SK-N-SH treated with all-trans-retinoic acid at 6 μM for 48 hours (cell line): ENCODE measurements around the gene PRKG1.

Experiments used
- ATAC-seq: fragments of 200-7000 bp; cut with Tn5 transposase; 3 replicates; pipeline ENCODE4 v1.9.1; 2020; ENCODE audit warnings: mild to moderate bottlenecking, moderate library complexity
- ARNTL ChIP-seq: fragments of 450-650 bp; formaldehyde crosslinking; IDR thresholded peaks from 2 replicates; pipeline ENCODE4 v1.5.0; 2020; ENCODE audit warnings: low read depth, mild to moderate bottlenecking, moderate library complexity, borderline replicate concordance
- ESRRG ChIP-seq: fragments of 250-450 bp; sonication (Bioruptor Pico); IDR thresholded peaks from 2 replicates; pipeline ENCODE4 v1.6.1; 2021; ENCODE audit warnings: mild to moderate bottlenecking
- GLIS3 ChIP-seq: fragments of 250-450 bp; sonication (Bioruptor Pico); IDR thresholded peaks from 2 replicates; pipeline ENCODE4 v1.5.0; 2020; ENCODE audit warnings: mild to moderate bottlenecking, moderate library complexity
- OSR1 ChIP-seq: fragments of 250-450 bp; sonication (Bioruptor Pico); IDR thresholded peaks from 2 replicates; pipeline ENCODE4 v1.8.0; 2022; ENCODE audit warnings: moderate library complexity, mild to moderate bottlenecking, inconsistent platforms
- PPARA ChIP-seq: fragments of 250-450 bp; sonication (Bioruptor Pico); IDR thresholded peaks from 2 replicates; pipeline ENCODE4 v1.5.0; 2020; ENCODE audit warnings: mild to moderate bottlenecking, borderline replicate concordance
- RARB ChIP-seq: fragments of 250-450 bp; sonication (Bioruptor Pico); IDR thresholded peaks from 2 replicates; pipeline ENCODE4 v1.8.0; 2021; ENCODE audit warnings: mild to moderate bottlenecking, moderate library complexity
- SNAI2 ChIP-seq: fragments of 250-450 bp; sonication (Bioruptor Pico); IDR thresholded peaks from 2 replicates; pipeline ENCODE4 v1.5.0; 2020; ENCODE audit warnings: mild to moderate bottlenecking, moderate library complexity
- TCF4 ChIP-seq: fragments of 250-450 bp; sonication (Bioruptor Pico); IDR thresholded peaks from 2 replicates; pipeline ENCODE4 v1.8.0; 2021; ENCODE audit warnings: mild to moderate bottlenecking, moderate library complexity, borderline replicate concordance
- TOX ChIP-seq: fragments of 250-450 bp; sonication (Bioruptor Pico); IDR thresholded peaks from 2 replicates; pipeline ENCODE4 v1.8.0; 2021; ENCODE audit warnings: mild to moderate bottlenecking, moderate library complexity, borderline replicate concordance
- ZC3H10 ChIP-seq: fragments of 250-450 bp; sonication (Bioruptor Pico); IDR thresholded peaks from 2 replicates; pipeline ENCODE4 v1.5.1; 2021; ENCODE audit warnings: mild to moderate bottlenecking, moderate library complexity
- ZFP3 ChIP-seq: fragments of 250-450 bp; sonication (Bioruptor Pico); IDR thresholded peaks from 2 replicates; pipeline ENCODE4 v1.5.0; 2020; ENCODE audit warnings: mild to moderate bottlenecking, moderate library complexity
- ZFP30 ChIP-seq: fragments of 450-650 bp; formaldehyde crosslinking; IDR thresholded peaks from 2 replicates; pipeline ENCODE4 v1.5.0; 2022; ENCODE audit warnings: mild to moderate bottlenecking, moderate library complexity
- ZNF565 ChIP-seq: fragments of 450-650 bp; formaldehyde crosslinking; conservative IDR thresholded peaks from 2 replicates; pipeline ENCODE4 v1.5.0; 2020; ENCODE audit warnings: low read depth, mild to moderate bottlenecking, moderate library complexity
- ZNF70 ChIP-seq: fragments of 450-650 bp; formaldehyde crosslinking; IDR thresholded peaks from 2 replicates; pipeline ENCODE4 v1.5.0; 2020; ENCODE audit warnings: mild to moderate bottlenecking, moderate library complexity
- ZNF8 ChIP-seq: fragments of 450-650 bp; formaldehyde crosslinking; IDR thresholded peaks from 2 replicates; pipeline ENCODE4 v1.5.0; 2020; ENCODE audit warnings: mild to moderate bottlenecking, moderate library complexity
- TF ChIP-seq, protein P1 (sequence below): fragments of 250-450 bp; sonication (Bioruptor Pico); IDR thresholded peaks from 2 replicates; pipeline ENCODE4 v1.8.0; 2021; ENCODE audit warnings: low read depth, mild to moderate bottlenecking, moderate library complexity, borderline replicate concordance
- TF ChIP-seq, protein P2 (sequence below): fragments of 250-450 bp; sonication (Bioruptor Pico); IDR thresholded peaks from 2 replicates; pipeline ENCODE4 v1.5.0; 2020; ENCODE audit warnings: mild to moderate bottlenecking, moderate library complexity
- TF ChIP-seq, protein P3 (sequence below): fragments of 250-450 bp; sonication (Bioruptor Pico); IDR thresholded peaks from 2 replicates; pipeline ENCODE4 v1.5.1; 2021; ENCODE audit warnings: mild to moderate bottlenecking, moderate library complexity
- TF ChIP-seq, protein P4 (sequence below): fragments of 250-450 bp; sonication (Bioruptor Pico); IDR thresholded peaks from 2 replicates; pipeline ENCODE4 v1.5.1; 2020; ENCODE audit warnings: low read depth, mild to moderate bottlenecking, moderate library complexity
- TF ChIP-seq, protein P5 (sequence below): fragments of 250-450 bp; sonication (Bioruptor Pico); IDR thresholded peaks from 2 replicates; pipeline ENCODE4 v1.8.0; 2020; ENCODE audit warnings: mild to moderate bottlenecking, moderate library complexity, borderline replicate concordance

PRKG1 gene

DNA sequence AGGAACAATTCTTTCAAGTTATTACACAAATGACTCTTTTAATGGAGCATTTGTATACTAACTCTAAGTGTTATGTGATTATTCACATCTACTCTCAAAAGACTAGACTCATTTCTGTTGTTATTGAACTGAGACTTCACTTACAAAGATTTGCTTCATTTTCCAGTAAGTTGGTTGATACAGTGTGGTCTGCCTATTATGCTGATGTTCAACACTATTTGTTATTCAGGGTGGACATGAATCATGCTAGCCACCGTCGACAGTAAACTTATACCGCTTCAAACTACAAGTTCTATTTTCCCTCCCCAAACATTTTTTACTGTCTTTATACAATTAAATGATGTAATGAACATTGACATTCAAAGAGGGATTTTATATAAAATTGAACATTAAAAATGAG is 84.5 kb downstream of the PRKG1 start:
- no peak for ATAC-seq
- no peak for TF ChIP-seq TCF4
- TF ChIP-seq OSR1 = no peak
- no peak for TF ChIP-seq ZC3H10 (CRISPR knock-in tag)
- no peak for TF ChIP-seq GLIS3 (CRISPR knock-in tag)
- no peak for TF ChIP-seq ARNTL (CRISPR knock-in tag)
- TF ChIP-seq, protein P1, sequence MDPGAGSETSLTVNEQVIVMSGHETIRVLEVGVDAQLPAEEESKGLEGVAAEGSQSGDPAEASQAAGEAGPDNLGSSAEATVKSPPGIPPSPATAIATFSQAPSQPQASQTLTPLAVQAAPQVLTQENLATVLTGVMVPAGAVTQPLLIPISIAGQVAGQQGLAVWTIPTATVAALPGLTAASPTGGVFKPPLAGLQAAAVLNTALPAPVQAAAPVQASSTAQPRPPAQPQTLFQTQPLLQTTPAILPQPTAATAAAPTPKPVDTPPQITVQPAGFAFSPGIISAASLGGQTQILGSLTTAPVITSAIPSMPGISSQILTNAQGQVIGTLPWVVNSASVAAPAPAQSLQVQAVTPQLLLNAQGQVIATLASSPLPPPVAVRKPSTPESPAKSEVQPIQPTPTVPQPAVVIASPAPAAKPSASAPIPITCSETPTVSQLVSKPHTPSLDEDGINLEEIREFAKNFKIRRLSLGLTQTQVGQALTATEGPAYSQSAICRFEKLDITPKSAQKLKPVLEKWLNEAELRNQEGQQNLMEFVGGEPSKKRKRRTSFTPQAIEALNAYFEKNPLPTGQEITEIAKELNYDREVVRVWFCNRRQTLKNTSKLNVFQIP (CRISPR knock-in tag) = no peak
- no peak for TF ChIP-seq PPARA (CRISPR knock-in tag)
- TF ChIP-seq RARB = no peak
- TF ChIP-seq, protein P2, sequence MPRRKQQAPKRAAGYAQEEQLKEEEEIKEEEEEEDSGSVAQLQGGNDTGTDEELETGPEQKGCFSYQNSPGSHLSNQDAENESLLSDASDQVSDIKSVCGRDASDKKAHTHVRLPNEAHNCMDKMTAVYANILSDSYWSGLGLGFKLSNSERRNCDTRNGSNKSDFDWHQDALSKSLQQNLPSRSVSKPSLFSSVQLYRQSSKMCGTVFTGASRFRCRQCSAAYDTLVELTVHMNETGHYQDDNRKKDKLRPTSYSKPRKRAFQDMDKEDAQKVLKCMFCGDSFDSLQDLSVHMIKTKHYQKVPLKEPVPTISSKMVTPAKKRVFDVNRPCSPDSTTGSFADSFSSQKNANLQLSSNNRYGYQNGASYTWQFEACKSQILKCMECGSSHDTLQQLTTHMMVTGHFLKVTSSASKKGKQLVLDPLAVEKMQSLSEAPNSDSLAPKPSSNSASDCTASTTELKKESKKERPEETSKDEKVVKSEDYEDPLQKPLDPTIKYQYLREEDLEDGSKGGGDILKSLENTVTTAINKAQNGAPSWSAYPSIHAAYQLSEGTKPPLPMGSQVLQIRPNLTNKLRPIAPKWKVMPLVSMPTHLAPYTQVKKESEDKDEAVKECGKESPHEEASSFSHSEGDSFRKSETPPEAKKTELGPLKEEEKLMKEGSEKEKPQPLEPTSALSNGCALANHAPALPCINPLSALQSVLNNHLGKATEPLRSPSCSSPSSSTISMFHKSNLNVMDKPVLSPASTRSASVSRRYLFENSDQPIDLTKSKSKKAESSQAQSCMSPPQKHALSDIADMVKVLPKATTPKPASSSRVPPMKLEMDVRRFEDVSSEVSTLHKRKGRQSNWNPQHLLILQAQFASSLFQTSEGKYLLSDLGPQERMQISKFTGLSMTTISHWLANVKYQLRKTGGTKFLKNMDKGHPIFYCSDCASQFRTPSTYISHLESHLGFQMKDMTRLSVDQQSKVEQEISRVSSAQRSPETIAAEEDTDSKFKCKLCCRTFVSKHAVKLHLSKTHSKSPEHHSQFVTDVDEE (CRISPR knock-in tag) = no peak

DNA sequence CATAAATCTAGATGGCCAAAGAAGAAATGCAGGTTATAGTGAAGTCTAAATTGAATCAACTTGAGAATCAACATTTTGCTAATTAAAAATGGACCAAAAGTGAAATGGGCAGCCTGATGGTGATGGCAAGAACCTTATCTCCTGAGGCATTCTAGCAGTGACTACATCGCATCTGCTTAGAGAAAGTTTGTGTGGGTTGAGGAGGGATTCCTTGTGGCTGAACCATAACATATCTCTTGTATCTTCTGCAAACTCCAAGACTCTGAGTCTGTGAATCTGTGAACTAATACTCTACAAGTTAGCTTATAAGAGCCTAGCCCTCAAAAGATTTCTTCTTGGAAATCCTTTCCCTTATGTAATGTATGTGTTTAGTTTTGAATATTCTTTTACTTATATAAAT is 85.6 kb downstream of the PRKG1 start:
- ATAC-seq = no peak
- TF ChIP-seq, protein P3, sequence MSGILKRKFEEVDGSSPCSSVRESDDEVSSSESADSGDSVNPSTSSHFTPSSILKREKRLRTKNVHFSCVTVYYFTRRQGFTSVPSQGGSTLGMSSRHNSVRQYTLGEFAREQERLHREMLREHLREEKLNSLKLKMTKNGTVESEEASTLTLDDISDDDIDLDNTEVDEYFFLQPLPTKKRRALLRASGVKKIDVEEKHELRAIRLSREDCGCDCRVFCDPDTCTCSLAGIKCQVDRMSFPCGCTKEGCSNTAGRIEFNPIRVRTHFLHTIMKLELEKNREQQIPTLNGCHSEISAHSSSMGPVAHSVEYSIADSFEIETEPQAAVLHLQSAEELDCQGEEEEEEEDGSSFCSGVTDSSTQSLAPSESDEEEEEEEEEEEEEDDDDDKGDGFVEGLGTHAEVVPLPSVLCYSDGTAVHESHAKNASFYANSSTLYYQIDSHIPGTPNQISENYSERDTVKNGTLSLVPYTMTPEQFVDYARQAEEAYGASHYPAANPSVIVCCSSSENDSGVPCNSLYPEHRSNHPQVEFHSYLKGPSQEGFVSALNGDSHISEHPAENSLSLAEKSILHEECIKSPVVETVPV = no peak
- no peak for TF ChIP-seq ZNF565 (CRISPR knock-in tag)
- no peak for TF ChIP-seq PPARA (CRISPR knock-in tag)
- TF ChIP-seq, protein P4, sequence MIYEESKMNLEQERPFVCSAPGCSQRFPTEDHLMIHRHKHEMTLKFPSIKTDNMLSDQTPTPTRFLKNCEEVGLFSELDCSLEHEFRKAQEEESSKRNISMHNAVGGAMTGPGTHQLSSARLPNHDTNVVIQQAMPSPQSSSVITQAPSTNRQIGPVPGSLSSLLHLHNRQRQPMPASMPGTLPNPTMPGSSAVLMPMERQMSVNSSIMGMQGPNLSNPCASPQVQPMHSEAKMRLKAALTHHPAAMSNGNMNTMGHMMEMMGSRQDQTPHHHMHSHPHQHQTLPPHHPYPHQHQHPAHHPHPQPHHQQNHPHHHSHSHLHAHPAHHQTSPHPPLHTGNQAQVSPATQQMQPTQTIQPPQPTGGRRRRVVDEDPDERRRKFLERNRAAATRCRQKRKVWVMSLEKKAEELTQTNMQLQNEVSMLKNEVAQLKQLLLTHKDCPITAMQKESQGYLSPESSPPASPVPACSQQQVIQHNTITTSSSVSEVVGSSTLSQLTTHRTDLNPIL (CRISPR knock-in tag) = no peak
- TF ChIP-seq, protein P1 (CRISPR knock-in tag) = no peak
- no peak for TF ChIP-seq SNAI2 (CRISPR knock-in tag)
- TF ChIP-seq TOX (CRISPR knock-in tag) = no peak
- TF ChIP-seq ZFP30 (CRISPR knock-in tag) = no peak
- no peak for TF ChIP-seq TCF4
- no peak for TF ChIP-seq ZFP3 (CRISPR knock-in tag)
- TF ChIP-seq, protein P5, sequence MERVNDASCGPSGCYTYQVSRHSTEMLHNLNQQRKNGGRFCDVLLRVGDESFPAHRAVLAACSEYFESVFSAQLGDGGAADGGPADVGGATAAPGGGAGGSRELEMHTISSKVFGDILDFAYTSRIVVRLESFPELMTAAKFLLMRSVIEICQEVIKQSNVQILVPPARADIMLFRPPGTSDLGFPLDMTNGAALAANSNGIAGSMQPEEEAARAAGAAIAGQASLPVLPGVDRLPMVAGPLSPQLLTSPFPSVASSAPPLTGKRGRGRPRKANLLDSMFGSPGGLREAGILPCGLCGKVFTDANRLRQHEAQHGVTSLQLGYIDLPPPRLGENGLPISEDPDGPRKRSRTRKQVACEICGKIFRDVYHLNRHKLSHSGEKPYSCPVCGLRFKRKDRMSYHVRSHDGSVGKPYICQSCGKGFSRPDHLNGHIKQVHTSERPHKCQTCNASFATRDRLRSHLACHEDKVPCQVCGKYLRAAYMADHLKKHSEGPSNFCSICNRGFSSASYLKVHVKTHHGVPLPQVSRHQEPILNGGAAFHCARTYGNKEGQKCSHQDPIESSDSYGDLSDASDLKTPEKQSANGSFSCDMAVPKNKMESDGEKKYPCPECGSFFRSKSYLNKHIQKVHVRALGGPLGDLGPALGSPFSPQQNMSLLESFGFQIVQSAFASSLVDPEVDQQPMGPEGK (CRISPR knock-in tag) = no peak
- no peak for TF ChIP-seq GLIS3 (CRISPR knock-in tag)
- no peak for TF ChIP-seq ARNTL (CRISPR knock-in tag)
- no peak for TF ChIP-seq ZC3H10 (CRISPR knock-in tag)
- no peak for TF ChIP-seq ESRRG (CRISPR knock-in tag)
- TF ChIP-seq, protein P2 (CRISPR knock-in tag) = no peak
- no peak for TF ChIP-seq ZNF8 (CRISPR knock-in tag)
- TF ChIP-seq OSR1 = no peak
- no peak for TF ChIP-seq RARB
- no peak for TF ChIP-seq ZNF70
